AG04450 (cell line): Measurements from ENCODE around the gene SERPINC1. TPM values are rescaled to one million over a fixed set of nuclear protein-coding genes. Genes with fewer than 3 reads are reported as not detected.

Experiments used
- CTCF ChIA-PET: fragments of 300-600, 350-600 bp; formaldehyde crosslinking; extraction: SDS; loops from one replicate; lab custom pipeline; 2022; ENCODE audit warnings: antibody characterized with exemption, inconsistent platforms; lab: Charles Lee
- POLR2A ChIA-PET: fragments of 350-600 bp; formaldehyde crosslinking; extraction: SDS; loops from one replicate; lab custom pipeline; 2021; ENCODE audit warnings: antibody characterized with exemption, inconsistent platforms; lab: Yijun Ruan, JAX
- DNase-seq: peaks from one replicate; pipeline ENCODE4 v3.0.0-alpha.2; 2011; ENCODE audit warnings: low read depth, low spot score
- H3K27ac ChIP-seq: one replicate; pipeline ENCODE4 v1.5.1; 2012; ENCODE audit warnings: low read depth, low read length, control low read depth
- H3K27me3 ChIP-seq: one replicate; pipeline ENCODE4 v1.6.0; 2012; ENCODE audit warnings: low read length; ENCODE audit not compliant: control insufficient read depth, insufficient read depth
- H3K4me3 ChIP-seq: 2 replicates; pipeline ENCODE4 v1.5.1; 2011; ENCODE audit warnings: mild to moderate bottlenecking, low read depth, low read length, control low read depth
- H3K9me3 ChIP-seq: 2 replicates; pipeline ENCODE4 v1.5.1; 2012; ENCODE audit warnings: low read length; ENCODE audit not compliant: control insufficient read depth, insufficient read depth
- polyA plus RNA-seq: library from polyadenylated mRNA; depleted of rRNA; stranded (reverse); fragments of >200 nt; gene quantifications from 2 replicates; pipeline ENCODE4 v1.2.3, GENCODE V29; 2011
- TF ChIP-seq, protein P1 (sequence below): IDR thresholded peaks from 2 replicates; pipeline ENCODE4 v1.5.1; 2011; ENCODE audit warnings: low read depth, low read length, control low read depth, inconsistent platforms

Gene SERPINC1
- polyA plus RNA-seq, 1 experiment, result 0.09 TPM

DNA sequence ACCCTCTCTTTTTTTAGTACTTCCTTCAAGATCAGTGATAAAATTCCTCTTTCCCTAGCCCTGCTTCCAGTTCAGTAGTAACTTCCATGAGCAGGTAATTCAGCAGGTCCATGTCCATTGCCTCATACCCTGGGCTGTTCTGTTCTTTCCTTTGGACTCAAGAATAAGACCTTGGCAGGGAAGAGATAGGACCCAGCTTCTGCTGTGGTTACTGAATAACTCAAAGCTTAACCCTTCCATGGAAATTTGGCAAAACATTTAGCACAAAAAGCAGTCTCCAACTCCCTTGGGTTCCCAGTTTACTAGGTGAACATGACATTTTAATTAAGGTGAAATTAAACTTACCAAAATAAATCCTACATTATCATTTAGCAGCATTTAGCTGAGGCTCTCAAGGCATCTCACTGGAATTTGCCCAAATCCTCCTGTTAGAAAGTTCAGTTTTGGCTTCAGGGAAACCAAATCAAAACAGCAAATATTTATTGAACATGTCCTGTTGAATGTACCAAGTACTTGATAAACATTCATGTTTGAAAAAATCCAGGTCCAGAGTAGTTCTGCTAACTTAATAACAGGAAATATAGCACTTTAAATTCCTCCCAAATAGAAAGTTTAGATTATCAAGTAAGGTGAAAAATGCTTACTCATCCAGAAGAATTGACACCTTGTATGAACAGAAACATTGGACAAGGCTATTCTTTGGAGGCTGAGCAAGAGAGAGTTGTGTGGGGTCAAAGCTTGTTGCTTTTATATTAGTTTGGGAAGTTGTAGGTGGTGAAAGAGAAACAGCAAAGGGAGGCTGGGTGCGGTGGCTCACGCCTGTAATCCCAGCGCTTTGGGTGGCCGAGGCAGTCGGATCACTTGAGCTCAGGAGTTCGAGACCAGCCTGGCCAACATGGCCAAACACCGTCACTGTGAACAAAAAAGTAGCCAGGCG is 8.4 kb upstream of the SERPINC1 start:
- ChIA-PET CTCF (interaction anchor here (0.8 kb wide), 1 partner anchor 12 kb away, joined by 9 read pairs; no protein-coding TSS in a partner anchor), POLR2A (no interaction called here)
- no peaks in the 10 kb centered on the region for H3K27me3 ChIP-seq

DNA sequence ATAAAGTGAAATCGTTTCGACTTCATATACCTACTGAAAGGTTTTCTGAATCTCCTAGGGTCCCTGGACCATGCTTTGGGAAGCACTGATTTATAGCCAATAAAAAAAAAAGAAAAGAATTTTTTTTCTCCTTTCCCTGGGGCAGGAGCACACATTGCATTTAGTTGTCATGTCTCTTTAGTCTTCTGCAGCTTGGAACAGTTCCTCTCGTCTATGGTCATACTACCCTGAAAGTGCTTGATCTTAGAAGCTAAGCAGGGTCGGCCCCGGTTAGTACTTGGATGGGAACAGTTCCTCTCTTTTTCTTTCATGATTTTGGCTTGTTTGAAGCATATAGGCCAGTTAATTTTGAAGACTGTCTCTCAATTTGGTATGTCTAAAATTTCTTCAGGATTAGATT is 3.7 kb upstream of the SERPINC1 start:
- H3K9me3 ChIP-seq, result no peaks in the 10 kb centered on the region
- ChIA-PET POLR2A (no interaction called here), CTCF (interaction anchor here (0.6 kb wide), 1 partner anchor 9 kb away, joined by 3 read pairs; no protein-coding TSS in a partner anchor)
- no peaks in the 10 kb centered on the region for H3K27me3 ChIP-seq
- no peak for DNase-seq
- TF ChIP-seq, protein P1, sequence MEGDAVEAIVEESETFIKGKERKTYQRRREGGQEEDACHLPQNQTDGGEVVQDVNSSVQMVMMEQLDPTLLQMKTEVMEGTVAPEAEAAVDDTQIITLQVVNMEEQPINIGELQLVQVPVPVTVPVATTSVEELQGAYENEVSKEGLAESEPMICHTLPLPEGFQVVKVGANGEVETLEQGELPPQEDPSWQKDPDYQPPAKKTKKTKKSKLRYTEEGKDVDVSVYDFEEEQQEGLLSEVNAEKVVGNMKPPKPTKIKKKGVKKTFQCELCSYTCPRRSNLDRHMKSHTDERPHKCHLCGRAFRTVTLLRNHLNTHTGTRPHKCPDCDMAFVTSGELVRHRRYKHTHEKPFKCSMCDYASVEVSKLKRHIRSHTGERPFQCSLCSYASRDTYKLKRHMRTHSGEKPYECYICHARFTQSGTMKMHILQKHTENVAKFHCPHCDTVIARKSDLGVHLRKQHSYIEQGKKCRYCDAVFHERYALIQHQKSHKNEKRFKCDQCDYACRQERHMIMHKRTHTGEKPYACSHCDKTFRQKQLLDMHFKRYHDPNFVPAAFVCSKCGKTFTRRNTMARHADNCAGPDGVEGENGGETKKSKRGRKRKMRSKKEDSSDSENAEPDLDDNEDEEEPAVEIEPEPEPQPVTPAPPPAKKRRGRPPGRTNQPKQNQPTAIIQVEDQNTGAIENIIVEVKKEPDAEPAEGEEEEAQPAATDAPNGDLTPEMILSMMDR, result no peak
- H3K4me3 ChIP-seq, result no peak overlapping the region
- H3K27ac ChIP-seq, result no peak overlapping the region

More for the DNA sequence above, 8.4 kb upstream of the SERPINC1 start:
- no peak overlapping the region for H3K4me3 ChIP-seq
- no peak for DNase-seq
- TF ChIP-seq, protein P1, result no peak
- H3K9me3 ChIP-seq, result no peaks in the 10 kb centered on the region
- no peak overlapping the region for H3K27ac ChIP-seq

DNA sequence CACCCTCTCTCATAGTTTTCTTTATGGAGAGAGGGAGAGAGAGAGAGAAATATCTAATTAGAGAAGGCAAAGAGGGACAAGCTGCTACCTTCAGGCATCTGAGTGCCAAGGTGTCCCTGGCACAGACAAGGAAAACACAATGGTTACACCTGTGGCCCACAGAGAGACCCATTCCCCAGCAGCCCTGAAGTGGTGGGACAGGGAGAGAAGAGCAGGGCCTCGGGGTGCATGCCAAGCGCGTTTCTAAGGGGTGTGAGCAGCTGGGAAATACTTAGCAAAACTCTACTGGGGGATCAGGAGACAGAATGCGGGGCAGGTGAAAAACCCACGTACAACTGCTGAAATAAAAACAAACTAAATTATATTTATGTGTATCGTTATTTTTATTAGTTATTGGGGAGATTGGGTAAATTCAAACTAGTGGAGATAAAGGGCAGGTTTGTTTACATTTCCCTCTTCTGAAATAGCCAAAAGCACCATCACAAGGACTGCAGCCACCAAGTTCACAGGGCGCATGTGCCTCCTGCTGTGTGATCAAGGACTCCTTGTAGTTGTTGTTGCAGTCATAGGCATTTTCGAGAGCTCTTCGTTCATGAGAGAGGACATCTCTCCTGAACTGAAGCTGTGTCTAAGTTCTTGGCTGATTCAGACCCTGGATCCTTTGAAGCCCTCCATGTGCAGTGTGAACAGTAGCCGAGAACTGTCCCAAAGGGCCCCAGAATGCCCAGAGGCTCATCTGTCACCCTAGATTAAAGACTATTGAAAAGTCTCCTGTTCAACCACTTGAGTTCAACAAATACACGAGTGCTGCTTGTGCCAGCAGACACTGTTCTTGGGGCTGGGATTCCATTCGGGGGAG is 737 bp upstream of the SERPINC1 start:
- POLR2A ChIA-PET, result no interaction called here
- TF ChIP-seq, protein P1, result no peak
- H3K4me3 ChIP-seq, result no peak overlapping the region
- no peaks in the 10 kb centered on the region for H3K9me3 ChIP-seq
- DNase-seq, result no peak
- CTCF ChIA-PET, result no interaction called here
- H3K27ac ChIP-seq, result no peak overlapping the region
- no peaks in the 10 kb centered on the region for H3K27me3 ChIP-seq

DNA sequence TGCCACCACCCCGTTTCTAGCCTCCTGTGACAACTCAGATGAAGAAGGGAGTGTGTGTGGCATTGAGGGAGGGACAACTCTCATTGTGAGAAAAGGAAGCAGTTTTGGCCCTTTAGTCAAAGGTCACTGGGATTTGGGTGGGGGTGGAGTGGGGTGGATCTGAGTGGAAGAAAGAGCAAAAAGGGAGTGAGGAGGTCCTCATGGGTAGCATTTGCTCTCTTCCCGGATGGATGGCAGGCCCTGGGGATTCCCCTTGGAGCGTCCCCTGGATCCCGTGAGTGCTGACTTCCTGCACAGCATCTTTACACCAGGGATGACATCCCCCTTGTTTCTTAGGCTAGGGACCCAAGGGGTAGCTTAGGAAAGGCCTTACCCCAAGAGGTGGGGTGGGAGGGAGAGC is 460 bp downstream of the SERPINC1 start:
- DNase-seq, result no peak
- Histone ChIP-seq H3K4me3 (no peak overlapping the region), H3K27ac (no peak overlapping the region), H3K9me3 (no peaks in the 10 kb centered on the region), H3K27me3 (no peaks in the 10 kb centered on the region)
- TF ChIP-seq, protein P1, result no peak
- ChIA-PET POLR2A (no interaction called here), CTCF (no interaction called here)
